ENCODE data around the gene ID3. TPM values are rescaled to one million over a fixed set of nuclear protein-coding genes. Genes with fewer than 3 reads are reported as not detected.
A peak's percentile ranks its signal among the peaks of the same experiment; 100 is the strongest.

Gene ID3
- polyA plus RNA-seq, 1 experiment: 15.3 TPM

- peak overlapping the region; percentile 53 for H3K4me3 ChIP-seq (ENCODE audit: low read depth, low read length)
- H3K27ac ChIP-seq (ENCODE audit: low read depth, low read length): peak overlapping the region; percentile 70
- H3K9me3 ChIP-seq (ENCODE audit: control insufficient read depth, insufficient read depth, low read length): no peaks in the 10 kb centered on the region; the same call in 1 of the 2 replicates
- CTCF ChIA-PET: interaction anchor here (0.5 to 5.2 kb wide), 13 partner anchors 9 to 357 kb away, joined by 3 to 51 read pairs (median 4); partner anchors contain the start of gene RPL11
- no peak for TF ChIP-seq CTCF (IDR thresholded peaks at IDR 0.05; ENCODE audit: low read depth, low read length)
- H3K27me3 ChIP-seq (ENCODE audit: control insufficient read depth, insufficient read depth, low read length): no peaks in the 10 kb centered on the region
- POLR2A ChIA-PET: interaction anchor here (1.1 to 2.6 kb wide), 5 partner anchors 23 to 210 kb away, joined by 3 to 13 read pairs (median 11); partner anchors contain the start of gene HNRNPR
- DNase-seq (ENCODE audit: low read depth, low spot score): no peak
Measured at GRCh38 chr1:23554127-23554480, 5.2 kb downstream of the ID3 start.

GRCh38 chr1:23553231-23554126, 5.8 kb downstream of the ID3 start:
- H3K9me3 ChIP-seq (ENCODE audit: control insufficient read depth, insufficient read depth, low read length): no peaks in the 10 kb centered on the region
- CTCF ChIA-PET: interaction anchor here (0.5 to 5.2 kb wide), 6 partner anchors 8 to 357 kb away, joined by 3 to 51 read pairs (median 6); partner anchors contain the start of gene RPL11
- no peak for TF ChIP-seq CTCF (IDR thresholded peaks at IDR 0.05; ENCODE audit: low read depth, low read length)
- H3K4me3 ChIP-seq (ENCODE audit: low read depth, low read length): no peak overlapping the region
- POLR2A ChIA-PET: interaction anchor here (0.6 kb wide), 1 partner anchor 209 kb away, joined by 3 read pairs; the partner anchor contains the start of gene HNRNPR
- DNase-seq (ENCODE audit: low read depth, low spot score): no peak
- H3K27ac ChIP-seq (ENCODE audit: low read depth, low read length): peak overlapping the region; percentile 70
- H3K27me3 ChIP-seq (ENCODE audit: control insufficient read depth, insufficient read depth, low read length): no peaks in the 10 kb centered on the region

- no peak for DNase-seq (ENCODE audit: low read depth, low spot score)
- Histone ChIP-seq H3K27me3 (ENCODE audit: control insufficient read depth, insufficient read depth, low read length) (no peaks in the 10 kb centered on the region), H3K9me3 (ENCODE audit: control insufficient read depth, insufficient read depth, low read length) (no peaks in the 10 kb centered on the region), H3K27ac (ENCODE audit: low read depth, low read length) (no peak overlapping the region), H3K4me3 (ENCODE audit: low read depth, low read length) (no peak overlapping the region)
- no peak for TF ChIP-seq CTCF (IDR thresholded peaks at IDR 0.05; ENCODE audit: low read depth, low read length)
- CTCF ChIA-PET: interaction anchor here (5.2 to 12.9 kb wide), 2 partner anchors 83 kb away, joined by 34 to 482 read pairs; no protein-coding TSS in a partner anchor
- POLR2A ChIA-PET: interaction anchor here (0.8 kb wide), 1 partner anchor 361 kb away, joined by 4 read pairs; no protein-coding TSS in a partner anchor
Measured at GRCh38 chr1:23551849-23552248, 7.5 kb downstream of the ID3 start.

- ChIA-PET CTCF (interaction anchor here (0.6 to 12.9 kb wide), 8 partner anchors 9 to 290 kb away, joined by 3 to 482 read pairs (median 4); partner anchors contain the start of gene RPL11), POLR2A (no interaction called here)
- DNase-seq (ENCODE audit: low read depth, low spot score): no peak
- no peaks in the 10 kb centered on the region for H3K9me3 ChIP-seq (ENCODE audit: control insufficient read depth, insufficient read depth, low read length)
- TF ChIP-seq CTCF (IDR thresholded peaks at IDR 0.05; ENCODE audit: low read depth, low read length): no peak
- no peak overlapping the region for H3K27ac ChIP-seq (ENCODE audit: low read depth, low read length)
- no peak overlapping the region for H3K4me3 ChIP-seq (ENCODE audit: low read depth, low read length)
- no peaks in the 10 kb centered on the region for H3K27me3 ChIP-seq (ENCODE audit: control insufficient read depth, insufficient read depth, low read length)
Measured at GRCh38 chr1:23548704-23549143, 10.6 kb downstream of the ID3 start.

Data from AG04450 (cell line).